Stimulated activated CD4-positive, alpha-beta T cell treated with anti-CD3 and anti-CD28 coated beads, Interleukin-15, amount 100 ng/mL, for 24 hours (primary cell): ENCODE measurements around the gene E2F8.

ENCODE experiments used
- DNase-seq: peaks from one replicate; pipeline ENCODE4 v3.0.0-alpha.2; 2020

E2F8 gene

DNA sequence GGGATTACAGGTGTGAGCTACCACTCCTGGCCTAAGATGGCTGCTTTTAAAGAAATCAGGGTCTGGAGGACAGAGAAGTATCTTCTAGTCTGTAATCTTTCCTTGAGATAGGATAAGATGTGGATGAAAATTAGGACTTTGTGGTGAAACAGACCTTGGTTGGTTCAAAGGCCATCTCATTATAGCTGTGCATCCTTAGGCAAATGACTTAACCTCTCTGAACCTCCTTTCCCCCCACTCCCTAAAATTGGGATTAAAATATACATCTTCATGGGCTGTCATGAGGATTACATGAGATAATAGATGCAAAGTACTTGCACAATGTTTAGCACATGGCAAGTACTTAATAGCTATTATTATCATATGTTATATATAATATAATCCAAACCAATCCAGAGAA, 10.8 kb upstream of the E2F8 start:
- no peak for DNase-seq

DNA sequence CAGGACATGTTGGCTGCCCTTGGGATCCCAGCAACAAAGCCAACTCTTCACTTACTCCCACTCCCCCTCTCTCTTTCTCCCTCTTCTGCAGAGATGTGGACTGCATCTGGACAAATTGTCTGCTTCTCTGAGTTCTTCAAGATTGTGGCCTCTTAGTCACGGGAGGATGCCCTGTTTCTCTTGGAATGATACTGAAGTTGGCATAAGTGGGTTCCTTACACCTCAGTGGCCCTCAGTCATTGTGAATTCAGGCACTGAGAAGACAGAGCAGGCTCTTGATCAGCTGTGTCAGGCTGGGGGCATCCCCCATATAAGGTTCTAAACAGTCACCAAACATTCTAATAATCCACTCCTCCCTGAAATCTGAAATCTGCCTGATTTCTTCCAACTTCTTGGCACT, 6.1 kb upstream of the E2F8 start:
- DNase-seq, result no peak

DNA sequence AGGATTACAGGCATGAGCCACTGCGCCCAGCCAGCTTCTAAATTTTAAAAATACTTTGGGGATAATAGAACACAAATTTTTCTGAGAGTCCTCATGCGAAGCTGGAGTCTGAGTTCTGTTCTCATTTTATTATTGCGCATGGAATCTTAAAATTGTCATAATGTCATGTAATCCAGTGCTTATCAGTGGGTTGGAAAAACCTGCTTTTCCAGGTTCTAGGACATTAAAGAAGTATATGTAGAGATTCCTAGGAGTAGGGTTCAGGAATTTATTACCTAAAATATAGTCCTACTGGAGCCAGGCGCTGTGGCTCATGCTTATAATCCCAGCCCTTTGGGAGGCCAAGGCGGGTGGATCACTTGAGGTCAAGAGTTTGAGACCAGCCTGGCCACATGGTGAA, 4.6 kb upstream of the E2F8 start:
- DNase-seq, result no peak

DNA sequence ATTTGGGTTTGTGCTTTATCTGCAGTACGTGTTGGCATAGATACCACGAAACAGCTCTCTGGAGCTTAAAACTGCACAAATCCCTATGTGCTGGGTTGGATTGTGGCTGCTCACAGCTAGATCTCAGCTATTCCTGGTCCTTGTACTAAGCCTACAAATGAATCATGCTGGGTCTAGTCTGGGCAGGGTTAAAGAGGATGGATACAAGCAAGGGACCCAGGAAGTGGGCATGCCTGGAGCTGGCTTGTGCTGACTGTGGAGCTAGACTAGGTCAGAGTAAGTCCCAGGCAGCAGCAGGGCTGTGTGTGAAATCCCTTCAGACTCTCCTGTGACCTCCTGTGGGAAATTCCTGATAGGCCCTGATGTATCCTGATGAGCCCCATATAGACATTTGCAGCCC, 3.9 kb upstream of the E2F8 start:
- DNase-seq, result no peak

DNA sequence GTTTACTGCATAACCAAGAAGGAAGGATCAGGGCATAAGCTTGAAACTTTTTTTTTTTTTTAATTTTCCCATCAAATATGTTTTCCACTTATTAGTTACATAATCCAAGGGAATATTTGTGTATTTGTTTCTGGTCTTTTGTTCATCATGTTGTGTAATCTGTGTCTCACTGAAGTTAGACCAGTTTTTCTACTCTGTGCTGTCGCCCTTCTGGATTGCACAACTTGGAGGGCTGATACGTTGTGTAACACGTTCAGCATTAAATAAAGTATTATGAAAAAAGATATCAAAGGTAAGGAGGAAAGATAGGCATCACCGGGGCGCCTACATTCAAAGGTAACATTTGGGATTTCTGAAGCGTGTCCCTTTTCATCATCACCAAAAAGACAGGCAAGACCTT, 3.3 kb upstream of the E2F8 start:
- no peak for DNase-seq

DNA sequence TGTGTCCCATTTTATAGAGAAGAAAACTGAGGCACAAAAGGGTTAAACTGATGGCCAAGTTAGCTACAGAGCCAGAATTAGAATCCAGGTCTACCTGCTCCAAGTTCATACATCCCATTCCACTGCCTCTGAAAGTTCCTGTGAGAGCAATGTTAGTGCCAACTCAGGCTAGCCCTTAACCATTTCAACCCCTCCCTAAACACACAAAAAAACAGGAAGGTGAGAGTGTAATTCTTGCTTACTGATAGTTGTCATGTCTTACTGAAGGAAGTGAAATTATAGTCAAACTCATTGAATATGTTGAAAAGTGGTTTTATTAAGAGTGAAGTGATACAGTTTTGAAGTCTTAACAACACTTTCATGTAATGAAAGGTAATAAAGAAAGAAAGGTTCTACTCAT, 2.9 kb upstream of the E2F8 start:
- no peak for DNase-seq

DNA sequence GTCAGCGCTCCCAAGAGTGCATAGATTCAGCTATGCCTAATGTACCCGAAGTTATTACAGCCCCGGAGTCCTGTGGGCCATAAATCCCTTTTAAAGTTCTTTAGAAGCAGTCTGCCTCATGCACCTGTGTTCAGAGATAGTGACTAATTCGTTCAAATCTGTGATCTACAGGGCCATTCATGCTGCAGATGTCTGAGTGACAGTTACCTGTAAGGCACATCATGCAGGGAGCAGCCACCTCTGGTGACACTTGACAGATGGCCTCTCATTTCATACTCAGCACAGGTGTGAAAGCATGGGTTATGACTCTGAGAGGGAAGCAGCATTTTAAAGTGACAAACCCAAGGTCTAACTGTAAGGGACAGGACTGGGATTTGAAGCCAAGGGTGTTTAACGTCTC, 2.4 kb upstream of the E2F8 start:
- no peak for DNase-seq

DNA sequence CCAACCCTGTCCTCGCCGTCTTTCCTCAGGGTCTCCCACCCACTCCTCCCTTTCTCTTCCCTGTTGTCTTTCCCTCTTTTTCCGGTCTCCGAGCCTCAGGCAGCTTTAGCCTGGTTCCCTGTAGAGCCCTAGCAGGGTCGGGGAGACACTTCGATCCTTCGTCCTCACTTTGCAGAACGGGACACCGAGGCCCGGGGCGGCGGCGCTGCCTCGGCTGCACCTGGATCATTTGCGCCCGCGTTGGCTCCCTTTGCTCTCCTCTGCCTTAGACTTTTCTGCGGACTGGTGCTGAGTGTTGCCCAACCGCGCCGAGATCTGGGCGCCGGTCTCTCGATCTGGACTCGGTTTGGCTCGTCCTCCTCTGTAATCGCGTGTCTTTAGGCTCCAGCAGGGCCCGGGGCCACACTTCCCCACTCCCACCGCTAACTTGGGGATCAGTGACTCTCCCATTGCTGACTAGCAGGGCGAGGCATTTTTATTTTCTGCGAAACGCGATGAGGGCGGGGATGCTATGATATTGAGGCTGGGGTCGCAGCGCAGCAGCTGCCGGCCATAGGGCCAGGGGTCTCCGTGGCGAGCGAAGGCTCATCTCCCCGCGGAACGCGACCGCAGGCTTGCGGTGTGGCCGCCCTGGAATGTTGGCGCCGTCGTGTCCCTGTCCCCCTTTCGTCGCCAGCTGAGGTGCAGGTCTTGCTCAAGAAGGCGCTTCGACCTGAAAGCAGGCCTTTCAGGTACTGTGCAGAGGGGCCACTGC, 1.6 kb upstream of the E2F8 start:
- peak; percentile 24 for DNase-seq

DNA sequence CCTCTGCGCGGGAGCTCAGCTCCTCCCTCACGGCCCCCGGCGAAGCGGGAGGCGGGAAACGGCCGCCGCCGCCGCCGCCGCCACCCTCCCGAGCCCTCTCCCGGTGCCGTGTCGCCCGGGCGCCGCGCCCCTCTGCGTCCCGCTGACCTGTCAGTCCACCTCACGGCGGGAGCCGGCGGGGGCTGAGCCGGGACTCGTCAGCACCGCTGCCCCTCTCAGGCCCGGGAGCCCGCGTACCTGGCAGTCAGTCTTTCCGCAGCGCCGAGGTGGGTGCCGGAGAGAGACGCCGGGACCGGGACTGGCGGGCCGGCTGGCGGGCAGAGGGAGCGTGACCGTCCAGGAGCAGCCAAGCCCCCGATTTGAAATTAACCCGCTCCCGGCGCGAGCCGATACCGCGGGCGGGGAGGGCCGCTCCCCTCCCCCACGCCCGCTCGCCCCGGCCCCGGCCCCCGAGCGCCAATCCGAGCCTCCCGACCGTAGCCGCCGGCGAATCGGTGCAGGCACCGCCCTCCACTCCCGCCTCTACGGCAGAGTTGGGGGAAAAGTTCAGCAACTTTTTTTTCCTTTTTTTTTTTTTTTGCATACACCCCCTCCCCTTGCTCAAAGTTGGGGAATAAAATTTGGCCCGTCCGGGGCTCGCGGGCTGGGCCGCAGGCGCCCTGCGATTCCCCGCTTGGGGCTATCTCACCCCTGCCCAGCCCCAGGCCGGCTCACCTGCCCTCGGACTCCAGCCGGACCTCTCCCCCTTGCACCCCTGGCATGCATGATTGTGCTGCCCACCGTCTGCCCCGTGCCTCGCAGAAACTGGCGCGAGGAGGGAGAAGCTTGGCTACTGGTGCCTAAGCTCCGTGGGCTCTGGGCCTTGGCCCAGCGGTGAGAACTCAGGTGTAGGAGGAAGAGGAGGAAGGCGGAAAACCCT, 774 bp upstream of the E2F8 start:
- peak; percentile 77 for DNase-seq

DNA sequence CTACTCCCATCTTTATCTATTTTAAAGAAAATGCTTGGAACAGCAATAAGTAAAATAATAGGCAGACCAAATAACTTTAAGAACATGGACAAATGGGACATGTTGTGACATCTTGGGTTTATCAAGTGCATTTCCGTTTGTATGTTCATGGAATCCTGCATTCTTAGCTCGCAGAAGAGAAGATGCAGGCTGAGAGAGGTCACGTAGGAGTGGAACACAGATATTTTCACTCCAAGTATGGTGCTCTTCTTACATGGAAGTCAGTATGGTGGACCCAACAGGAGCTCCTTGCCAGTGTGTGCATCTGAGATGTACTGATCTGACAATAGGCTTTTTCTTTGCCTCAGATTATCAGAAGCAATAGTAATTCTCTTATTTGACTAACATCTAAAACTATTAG, 1.7 kb downstream of the E2F8 start:
- no peak for DNase-seq

DNA sequence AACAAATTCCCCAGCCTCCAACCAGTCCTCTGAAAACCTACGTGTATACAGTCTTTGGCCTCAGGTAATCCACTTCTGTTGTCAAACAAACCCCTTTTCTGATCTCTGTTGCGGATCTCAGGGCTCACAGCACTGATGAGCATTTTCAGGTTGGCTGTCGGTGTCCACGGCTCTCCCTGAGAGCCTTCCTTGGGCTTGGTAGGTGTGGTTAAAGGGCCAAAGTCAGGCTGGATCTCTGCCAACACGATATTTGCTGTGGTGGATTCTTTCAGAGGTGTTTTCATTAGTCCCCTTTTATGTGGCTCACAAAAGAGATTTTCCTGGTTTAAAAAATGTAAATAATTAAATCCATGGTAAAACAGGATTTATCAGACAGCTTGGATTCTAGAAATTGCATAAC, 2.9 kb downstream of the E2F8 start:
- no peak for DNase-seq

DNA sequence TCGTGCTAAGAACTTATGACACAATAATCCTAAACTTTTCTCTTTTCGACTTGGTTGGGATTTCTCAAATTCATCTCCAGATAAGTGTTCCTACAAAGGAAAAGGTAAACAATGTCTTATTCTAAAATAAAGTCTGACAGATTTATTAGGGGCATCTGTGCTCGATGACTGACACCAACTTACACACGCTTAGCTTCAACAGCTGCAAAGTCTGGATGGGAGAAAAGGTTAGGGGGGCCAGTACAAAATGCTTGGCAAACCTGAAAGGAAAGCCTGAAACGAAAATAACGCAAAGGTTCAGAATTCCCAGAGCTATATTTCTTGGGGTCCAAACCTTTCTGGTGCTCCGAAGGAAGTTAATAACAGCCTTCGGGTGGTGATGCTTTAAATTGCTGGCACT, 3.4 kb downstream of the E2F8 start:
- no peak for DNase-seq

DNA sequence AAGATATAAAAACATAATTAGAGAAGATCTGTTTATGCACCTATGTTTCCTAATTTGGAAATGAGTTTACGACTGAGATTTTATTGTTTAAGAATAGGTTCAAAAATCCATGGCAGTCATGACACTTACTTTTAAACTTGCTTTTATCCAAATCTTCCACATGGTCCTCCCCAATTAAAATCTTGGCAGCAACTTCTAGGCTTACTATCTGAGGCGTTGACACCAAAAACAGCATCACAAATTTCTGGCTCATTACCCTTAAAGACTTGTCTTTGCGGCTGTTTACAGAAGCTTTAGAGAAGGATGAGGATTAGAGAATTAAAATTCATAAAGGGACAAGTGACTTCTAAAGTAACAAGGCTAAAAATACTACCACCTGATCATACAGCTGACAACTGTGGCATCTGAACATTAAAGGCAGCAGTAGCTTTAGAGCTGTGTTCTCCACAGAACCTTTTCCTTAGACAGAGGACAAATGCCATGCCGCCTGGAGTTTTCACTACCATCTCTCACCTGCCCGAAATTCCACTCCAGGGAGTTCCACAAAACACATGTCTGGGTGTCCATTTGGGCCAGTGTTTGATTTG, 6.4 kb downstream of the E2F8 start:
- DNase-seq, result no peak

DNA sequence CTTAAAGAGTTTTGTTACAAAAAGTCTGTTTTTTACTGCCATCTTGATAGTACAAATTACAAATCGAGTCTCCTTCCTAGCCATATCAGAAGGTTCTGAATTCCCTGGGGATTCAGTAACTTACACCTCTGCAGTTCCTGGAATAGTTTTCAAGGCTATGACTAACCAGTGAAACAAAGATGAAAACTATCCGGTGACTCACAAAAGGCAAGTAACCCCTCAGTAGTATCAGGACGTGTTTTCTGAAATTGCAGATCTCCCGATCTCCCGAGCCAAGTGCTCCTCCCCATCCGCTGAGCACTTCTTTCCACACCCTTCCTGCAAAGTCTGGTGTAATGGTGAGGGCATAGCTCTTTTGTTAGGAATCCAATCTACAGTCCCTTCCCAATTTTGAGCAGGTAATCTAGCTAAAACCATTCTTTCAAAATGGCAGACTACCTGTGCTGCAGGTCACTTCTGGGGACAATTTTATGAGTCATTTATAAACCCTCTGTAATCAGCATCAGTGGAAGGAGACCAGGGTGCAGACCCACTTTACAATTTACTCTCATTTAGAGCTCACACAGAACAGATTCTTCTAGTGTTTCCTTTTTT, 7.7 kb downstream of the E2F8 start:
- no peak for DNase-seq

DNA sequence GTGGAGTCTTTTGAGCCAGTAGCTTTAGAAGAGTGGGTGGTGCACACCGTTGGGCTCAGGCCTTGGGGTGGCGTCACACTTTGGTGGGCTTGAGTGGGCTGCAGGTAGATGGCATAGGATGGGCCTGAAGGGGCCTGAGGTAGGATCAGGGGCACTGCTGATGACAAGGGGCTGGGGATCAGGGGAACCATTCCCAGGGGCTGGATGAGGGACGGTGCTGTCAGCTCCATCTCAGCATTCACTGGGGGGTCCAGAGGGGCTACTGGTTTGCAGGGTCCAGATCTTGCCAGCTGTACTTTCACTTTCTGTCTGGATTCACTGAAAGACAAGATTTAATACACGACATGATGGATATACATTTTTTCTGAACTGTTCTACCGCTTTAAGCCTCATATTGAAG, 11.1 kb downstream of the E2F8 start:
- DNase-seq, result no peak

DNA sequence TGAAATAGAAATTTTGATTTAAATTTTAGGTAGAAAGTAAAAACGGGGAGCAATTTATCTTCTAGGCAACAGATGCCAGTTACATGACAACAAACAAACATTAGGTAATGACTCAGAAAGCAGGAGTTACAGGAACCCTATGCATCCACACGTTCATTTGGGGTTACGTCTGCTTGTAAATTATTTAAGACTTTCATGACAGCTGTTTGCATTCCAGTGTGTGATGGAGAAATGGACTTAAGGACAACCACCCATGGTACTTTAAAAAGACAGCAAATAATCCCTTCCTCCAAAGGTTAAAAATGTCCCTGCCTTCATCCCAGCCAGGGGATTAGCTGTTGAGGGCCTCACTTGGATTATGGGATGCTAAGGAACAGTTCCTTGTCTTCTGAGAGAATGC, 11.8 kb downstream of the E2F8 start:
- no peak for DNase-seq

DNA sequence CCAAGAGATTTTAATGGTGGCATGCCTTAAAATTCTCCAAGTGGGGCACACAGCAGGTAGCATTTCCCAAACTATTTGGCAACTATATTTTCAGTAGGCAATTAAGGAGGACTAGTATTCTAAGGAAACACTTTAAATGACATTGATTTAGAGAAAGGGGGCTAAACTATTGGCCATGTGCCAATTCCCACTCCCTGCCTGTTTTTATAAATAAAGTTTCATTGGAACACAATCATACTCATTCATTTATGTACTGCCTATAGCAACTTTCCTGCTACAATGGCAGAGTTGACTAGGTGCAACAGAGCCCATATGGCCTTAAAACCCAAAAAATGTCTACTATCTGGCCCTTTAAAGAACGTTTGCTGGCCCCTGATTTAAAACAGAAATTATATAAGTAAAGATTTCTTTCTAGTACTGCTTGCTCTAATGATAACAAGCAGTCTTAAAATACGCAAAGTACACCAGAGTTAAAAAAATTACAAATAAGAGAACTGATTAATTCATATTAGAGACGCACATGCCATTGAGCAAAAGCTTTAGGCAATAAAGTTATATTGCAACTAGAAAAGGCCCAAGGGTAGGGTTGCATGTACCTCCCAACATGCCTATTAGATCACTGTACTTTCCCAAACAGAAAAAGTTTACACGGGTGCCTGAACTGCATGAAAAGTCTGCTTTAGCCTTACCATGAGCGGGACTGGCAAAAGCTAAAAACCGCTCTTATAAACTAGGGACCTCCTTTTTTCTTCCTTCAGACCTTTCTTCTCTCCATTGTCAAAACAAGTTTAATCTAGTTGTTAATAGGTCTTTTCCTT, 14.2 kb downstream of the E2F8 start:
- DNase-seq, result no peak

DNA sequence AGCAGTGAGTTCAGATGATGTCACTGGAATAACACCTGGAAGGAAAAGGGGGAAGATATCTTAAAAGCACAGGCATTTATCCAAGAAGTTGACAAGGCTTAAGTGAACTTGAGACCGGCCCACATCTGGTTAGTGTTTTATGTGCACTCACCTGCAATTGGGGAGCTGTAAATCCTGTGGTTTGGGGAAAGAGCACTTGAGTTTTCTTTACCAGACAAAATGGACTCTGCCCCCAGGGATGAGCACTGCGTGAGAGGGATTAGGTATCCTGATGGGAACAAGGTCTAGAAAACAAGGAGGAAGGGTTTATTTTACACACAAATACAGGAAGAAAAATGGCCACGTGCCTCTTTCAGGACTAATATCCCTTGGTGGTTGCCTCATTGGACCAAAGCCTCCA, 15.2 kb downstream of the E2F8 start:
- DNase-seq, result no peak

DNA sequence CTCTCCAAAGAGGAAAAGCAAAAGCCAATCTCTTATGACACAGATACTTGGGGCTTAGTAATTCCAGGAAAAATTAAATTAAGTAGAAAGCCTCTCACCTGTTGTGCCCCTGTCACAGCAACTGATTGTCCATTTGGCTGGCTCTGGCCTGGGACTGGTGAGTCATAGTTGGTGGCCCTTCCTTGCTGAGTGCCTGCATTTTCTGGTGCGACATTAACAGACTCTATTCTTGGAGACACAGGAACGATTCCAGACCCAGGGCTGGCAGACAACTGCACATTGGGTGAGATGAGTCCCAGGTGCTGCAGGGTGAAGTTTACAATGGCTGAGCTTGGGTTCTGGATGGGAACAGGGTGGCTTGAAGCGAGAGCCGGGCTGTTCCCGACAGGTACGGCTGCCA, 15.6 kb downstream of the E2F8 start:
- DNase-seq, result no peak

DNA sequence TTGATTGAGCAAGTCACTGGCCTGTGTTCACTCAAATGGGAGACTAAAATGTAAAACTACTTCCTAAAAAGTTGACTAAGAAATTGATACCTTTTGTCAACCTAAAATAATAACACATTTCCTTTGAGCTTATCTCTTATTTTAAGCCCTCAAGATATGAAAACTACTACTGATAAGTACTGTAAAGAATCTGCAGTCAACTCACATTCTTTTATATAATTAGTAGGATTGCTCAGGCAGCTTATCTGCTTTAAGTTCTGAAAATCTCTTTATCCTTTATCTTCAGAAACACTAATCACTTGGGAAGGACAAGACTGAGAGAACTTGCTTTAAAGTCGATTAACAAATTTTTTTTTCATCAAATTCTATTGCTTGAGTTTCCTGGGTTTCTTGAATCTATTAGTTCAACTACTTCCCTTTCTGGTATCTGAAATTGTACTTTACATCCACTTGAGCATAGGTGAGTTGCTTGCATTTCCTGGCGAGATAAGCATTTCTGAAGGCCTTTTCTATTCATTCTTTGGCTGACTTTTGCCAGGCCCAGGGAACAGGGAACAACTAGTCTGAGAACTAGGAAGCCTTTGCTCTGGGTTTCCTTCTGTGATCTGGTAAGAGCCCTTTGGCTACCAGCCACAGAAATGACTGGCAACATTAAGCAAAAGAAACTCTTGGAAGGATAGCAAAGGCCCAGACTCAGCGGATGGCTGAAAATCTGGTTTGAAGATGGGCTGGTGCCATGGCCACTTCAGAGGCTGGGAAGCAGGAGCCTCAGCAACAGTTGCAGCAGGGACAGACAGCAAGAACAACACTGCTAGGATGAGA, 19.6 kb downstream of the E2F8 start:
- DNase-seq, result no peak

DNA sequence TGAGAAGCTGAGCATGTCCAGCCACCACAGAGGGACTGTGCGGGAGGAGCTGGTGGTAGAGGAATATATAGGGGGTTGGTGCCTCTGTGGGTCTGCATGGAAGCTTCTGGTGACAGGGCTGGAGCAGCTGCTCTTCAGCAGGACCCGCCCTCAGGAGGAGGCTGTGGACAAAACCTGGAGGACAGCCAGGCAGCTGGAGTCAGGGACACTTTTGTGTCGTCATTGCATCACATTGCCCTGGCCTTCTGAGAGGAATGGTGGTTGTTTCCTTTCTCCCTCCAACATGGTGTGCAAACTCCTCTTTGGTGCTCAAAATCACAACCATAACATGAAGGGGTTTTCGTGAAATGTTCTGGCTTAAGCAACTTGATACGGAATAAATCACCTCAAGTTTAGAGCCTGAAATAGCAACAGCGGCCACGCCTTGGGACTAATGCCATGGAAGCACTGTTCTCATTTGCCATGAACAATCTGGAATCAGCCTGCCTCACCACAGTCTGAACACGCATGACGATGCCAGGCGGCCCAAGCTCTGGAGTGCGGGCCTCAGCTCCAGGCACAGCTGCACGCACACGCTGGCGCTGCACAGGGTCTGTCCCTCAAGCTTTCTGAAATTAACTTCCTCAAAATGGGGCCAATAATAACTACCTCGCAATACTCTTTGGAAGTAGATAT, 21.8 kb downstream of the E2F8 start:
- no peak for DNase-seq
